Epithelial cell of prostate (primary cell): ENCODE results near the gene AGBL4.

Experiments
- DNase-seq: peaks from one replicate; pipeline ENCODE4 v3.0.0-alpha.2; 2011; ENCODE audit warnings: low read depth, low spot score
- H3K27ac ChIP-seq: fragments of 450-650 bp; 2 replicates; pipeline ENCODE4 v1.5.1; 2017; ENCODE audit warnings: mild to moderate bottlenecking

The AGBL4 gene

GRCh38 chr1:48678710-48679505 is 1344.8 kb downstream of the AGBL4 start:
- no peak for DNase-seq
- H3K27ac ChIP-seq: no peak overlapping the region

GRCh38 chr1:48677306-48678287 is 1346.2 kb downstream of the AGBL4 start:
- DNase-seq: no peak
- H3K27ac ChIP-seq: no peak overlapping the region

GRCh38 chr1:48676822-48677221 is 1346.9 kb downstream of the AGBL4 start:
- no peak for DNase-seq

GRCh38 chr1:48676376-48676775 is 1347.4 kb downstream of the AGBL4 start:
- H3K27ac ChIP-seq: no peak overlapping the region
- DNase-seq: no peak

More at GRCh38 chr1:48676822-48677221, 1346.9 kb downstream of the AGBL4 start:
- no peak overlapping the region for H3K27ac ChIP-seq

- DNase-seq: no peak
- no peak overlapping the region for H3K27ac ChIP-seq
These were observed 1348.5 kb downstream of the AGBL4 start for GRCh38 chr1:48675251-48675650.

- DNase-seq: peak; percentile 41
These were observed 1349.1 kb downstream of the AGBL4 start for GRCh38 chr1:48674641-48675040.

GRCh38 chr1:48673332-48674105 is 1350.2 kb downstream of the AGBL4 start:
- DNase-seq: no peak
- H3K27ac ChIP-seq: no peak overlapping the region

More at GRCh38 chr1:48674641-48675040, 1349.1 kb downstream of the AGBL4 start:
- no peak overlapping the region for H3K27ac ChIP-seq

- no peak for DNase-seq
These were observed 1352.2 kb downstream of the AGBL4 start for GRCh38 chr1:48671578-48671977.

GRCh38 chr1:48670234-48671020 is 1353.3 kb downstream of the AGBL4 start:
- no peak overlapping the region for H3K27ac ChIP-seq
- no peak for DNase-seq

More at GRCh38 chr1:48671578-48671977, 1352.2 kb downstream of the AGBL4 start:
- no peak overlapping the region for H3K27ac ChIP-seq

GRCh38 chr1:48668339-48668738 is 1355.4 kb downstream of the AGBL4 start:
- H3K27ac ChIP-seq: no peak overlapping the region
- DNase-seq: no peak

- no peak overlapping the region for H3K27ac ChIP-seq
- no peak for DNase-seq
These were observed 1356.0 kb downstream of the AGBL4 start for GRCh38 chr1:48667782-48668181.

- H3K27ac ChIP-seq: no peak overlapping the region
- no peak for DNase-seq
These were observed 1357.9 kb downstream of the AGBL4 start for GRCh38 chr1:48665708-48666407.

- H3K27ac ChIP-seq: no peak overlapping the region
- no peak for DNase-seq
These were observed 1361.9 kb downstream of the AGBL4 start for GRCh38 chr1:48661726-48662463.

- H3K27ac ChIP-seq: no peak overlapping the region
- no peak for DNase-seq
These were observed 1364.0 kb downstream of the AGBL4 start for GRCh38 chr1:48659801-48660200.

GRCh38 chr1:48657413-48657812 is 1366.3 kb downstream of the AGBL4 start:
- no peak overlapping the region for H3K27ac ChIP-seq

GRCh38 chr1:48654606-48655210 is 1369.0 kb downstream of the AGBL4 start:
- no peak for DNase-seq
- H3K27ac ChIP-seq: no peak overlapping the region

More at GRCh38 chr1:48657413-48657812, 1366.3 kb downstream of the AGBL4 start:
- DNase-seq: no peak

- DNase-seq: no peak
- no peak overlapping the region for H3K27ac ChIP-seq
These were observed 1371.4 kb downstream of the AGBL4 start for GRCh38 chr1:48652334-48652733.

GRCh38 chr1:48649880-48650279 is 1373.9 kb downstream of the AGBL4 start:
- no peak for DNase-seq
- H3K27ac ChIP-seq: no peak overlapping the region
